Measurements from ENCODE around the gene GTF3A.

GTF3A gene

GRCh38 chr13:27440408-27440807, 16.0 kb downstream of the GTF3A start:
- Histone ChIP-seq H3K36me3 (ENCODE audit: control insufficient read depth in 1 of 2, insufficient read depth in 2 of 2, low read length in 2 of 2) (peaks cover 5 to 11% of the 10 kb centered on the region in 2 experiments), H2BK5ac (ENCODE audit: low read depth, low read length, poor library complexity) (no peak overlapping the region), H3K23ac (ENCODE audit: low read length) (no peak overlapping the region), H3K79me2 (ENCODE audit: control insufficient read depth, insufficient read depth, low read length, poor library complexity) (no peaks in the 10 kb centered on the region), H3K14ac (ENCODE audit: low read length) (no peak overlapping the region), H2AK5ac (ENCODE audit: low read length) (no peak overlapping the region), H2BK120ac (ENCODE audit: insufficient read depth, low read length, poor library complexity) (no peak overlapping the region), H3K4ac (ENCODE audit: low read depth, low read length) (no peak overlapping the region), H3K4me1 (ENCODE audit: control insufficient read depth in 1 of 2, insufficient read depth in 2 of 2, low read length in 2 of 2) (no peaks in the 10 kb centered on the region), H2BK12ac (ENCODE audit: low read length) (no peak overlapping the region), H4K91ac (ENCODE audit: low read depth, low read length) (no peak overlapping the region), H3K18ac (ENCODE audit: low read length) (no peak overlapping the region), H2AFZ (ENCODE audit: insufficient read depth, low read length, poor library complexity) (no peak overlapping the region), H3K27ac (ENCODE audit: low read depth, low read length) (no peak overlapping the region), H3K27me3 (ENCODE audit: insufficient read depth, low read length) (no peaks in the 10 kb centered on the region), H3K4me3 (ENCODE audit: low read depth, low read length) (no peak overlapping the region), H4K12ac (ENCODE audit: low read depth, low read length) (no peak overlapping the region), H3K9ac (ENCODE audit: low read length) (no peak overlapping the region), H3K4me2 (ENCODE audit: low read length) (no peak overlapping the region), H3K79me1 (ENCODE audit: low read length) (no peaks in the 10 kb centered on the region), H3K9me3 (ENCODE audit: insufficient read depth, low read depth, low read length) (no peaks in the 10 kb centered on the region), H4K8ac (ENCODE audit: low read depth, low read length) (no peak overlapping the region)
- no peak for DNase-seq
- WGBS (ENCODE audit: extremely low coverage, insufficient coverage, insufficient read length): no CpG with 5 or more reads among the region's 1 CpG

- Histone ChIP-seq H4K91ac (ENCODE audit: low read depth, low read length) (no peak overlapping the region), H4K12ac (ENCODE audit: low read depth, low read length) (no peak overlapping the region), H2BK5ac (ENCODE audit: low read depth, low read length, poor library complexity) (no peak overlapping the region), H2AK5ac (ENCODE audit: low read length) (no peak overlapping the region), H4K8ac (ENCODE audit: low read depth, low read length) (no peak overlapping the region), H2AFZ (ENCODE audit: insufficient read depth, low read length, poor library complexity) (no peak overlapping the region), H2BK120ac (ENCODE audit: insufficient read depth, low read length, poor library complexity) (no peak overlapping the region), H3K14ac (ENCODE audit: low read length) (no peak overlapping the region), H3K4ac (ENCODE audit: low read depth, low read length) (no peak overlapping the region), H3K36me3 (ENCODE audit: control insufficient read depth in 1 of 2, insufficient read depth in 2 of 2, low read length in 2 of 2) (peaks cover 2 to 7% of the 10 kb centered on the region in 2 experiments), H3K4me2 (ENCODE audit: low read length) (no peak overlapping the region), H3K27ac (ENCODE audit: low read depth, low read length) (no peak overlapping the region), H3K18ac (ENCODE audit: low read length) (no peak overlapping the region), H3K9ac (ENCODE audit: low read length) (no peak overlapping the region), H3K9me3 (ENCODE audit: insufficient read depth, low read depth, low read length) (no peaks in the 10 kb centered on the region), H3K79me1 (ENCODE audit: low read length) (no peaks in the 10 kb centered on the region), H3K4me1 (ENCODE audit: control insufficient read depth in 1 of 2, insufficient read depth in 2 of 2, low read length in 2 of 2) (no peaks in the 10 kb centered on the region), H3K23ac (ENCODE audit: low read length) (no peak overlapping the region), H3K27me3 (ENCODE audit: insufficient read depth, low read length) (no peaks in the 10 kb centered on the region), H3K79me2 (ENCODE audit: control insufficient read depth, insufficient read depth, low read length, poor library complexity) (no peaks in the 10 kb centered on the region), H2BK12ac (ENCODE audit: low read length) (no peak overlapping the region), H3K4me3 (ENCODE audit: low read depth, low read length) (no peak overlapping the region)
- no CpG with 5 or more reads among the region's 15 CpGs for WGBS (ENCODE audit: extremely low coverage, insufficient coverage, insufficient read length)
- peak in 1 of 2 donors; percentile 41 for DNase-seq
These were observed 17.7 kb downstream of the GTF3A start for GRCh38 chr13:27442071-27442647.

- Histone ChIP-seq H3K4me2 (ENCODE audit: low read length) (no peak overlapping the region), H4K12ac (ENCODE audit: low read depth, low read length) (no peak overlapping the region)
These were observed 18.4 kb downstream of the GTF3A start for GRCh38 chr13:27442797-27443196.

GRCh38 chr13:27446986-27447583, 22.7 kb downstream of the GTF3A start:
- no peak overlapping the region for H2BK5ac ChIP-seq (ENCODE audit: low read depth, low read length, poor library complexity)
- H3K4me3 ChIP-seq (ENCODE audit: low read depth, low read length): no peak overlapping the region
- no CpG with 5 or more reads among the region's 7 CpGs for WGBS (ENCODE audit: extremely low coverage, insufficient coverage, insufficient read length)
- H2AFZ ChIP-seq (ENCODE audit: insufficient read depth, low read length, poor library complexity): no peak overlapping the region
- no peak overlapping the region for H3K4ac ChIP-seq (ENCODE audit: low read depth, low read length)
- H3K18ac ChIP-seq (ENCODE audit: low read length): no peak overlapping the region
- no peak overlapping the region for H3K14ac ChIP-seq (ENCODE audit: low read length)
- H2AK5ac ChIP-seq (ENCODE audit: low read length): no peak overlapping the region
- H4K91ac ChIP-seq (ENCODE audit: low read depth, low read length): no peak overlapping the region
- no peak overlapping the region for H3K27ac ChIP-seq (ENCODE audit: low read depth, low read length)
- peaks cover 12% of the 10 kb centered on the region for H3K79me1 ChIP-seq (ENCODE audit: low read length)
- H2BK120ac ChIP-seq (ENCODE audit: insufficient read depth, low read length, poor library complexity): no peak overlapping the region
- H3K9ac ChIP-seq (ENCODE audit: low read length): no peak overlapping the region
- H3K9me3 ChIP-seq (ENCODE audit: insufficient read depth, low read depth, low read length): no peaks in the 10 kb centered on the region
- H3K27me3 ChIP-seq (ENCODE audit: insufficient read depth, low read length): no peaks in the 10 kb centered on the region
- no peak for DNase-seq
- H4K12ac ChIP-seq (ENCODE audit: low read depth, low read length): no peak overlapping the region
- H3K4me2 ChIP-seq (ENCODE audit: low read length): no peak overlapping the region
- H3K36me3 ChIP-seq (ENCODE audit: control insufficient read depth in 1 of 2, insufficient read depth in 2 of 2, low read length in 2 of 2): peaks cover 0 to 2% of the 10 kb centered on the region in 2 experiments
- no peak overlapping the region for H3K23ac ChIP-seq (ENCODE audit: low read length)
- H3K79me2 ChIP-seq (ENCODE audit: control insufficient read depth, insufficient read depth, low read length, poor library complexity): peaks cover 4% of the 10 kb centered on the region
- peaks cover 0 to 5% of the 10 kb centered on the region in 2 experiments for H3K4me1 ChIP-seq (ENCODE audit: control insufficient read depth in 1 of 2, insufficient read depth in 2 of 2, low read length in 2 of 2)
- H4K8ac ChIP-seq (ENCODE audit: low read depth, low read length): no peak overlapping the region
- no peak overlapping the region for H2BK12ac ChIP-seq (ENCODE audit: low read length)

More at GRCh38 chr13:27442797-27443196, 18.4 kb downstream of the GTF3A start:
- Histone ChIP-seq H2BK120ac (ENCODE audit: insufficient read depth, low read length, poor library complexity) (no peak overlapping the region), H3K4me3 (ENCODE audit: low read depth, low read length) (no peak overlapping the region), H3K9me3 (ENCODE audit: insufficient read depth, low read depth, low read length) (no peaks in the 10 kb centered on the region), H2AFZ (ENCODE audit: insufficient read depth, low read length, poor library complexity) (no peak overlapping the region), H3K27me3 (ENCODE audit: insufficient read depth, low read length) (no peaks in the 10 kb centered on the region), H2BK12ac (ENCODE audit: low read length) (no peak overlapping the region), H3K4ac (ENCODE audit: low read depth, low read length) (no peak overlapping the region), H3K79me1 (ENCODE audit: low read length) (no peaks in the 10 kb centered on the region), H3K23ac (ENCODE audit: low read length) (no peak overlapping the region), H3K27ac (ENCODE audit: low read depth, low read length) (no peak overlapping the region), H4K8ac (ENCODE audit: low read depth, low read length) (no peak overlapping the region), H3K14ac (ENCODE audit: low read length) (no peak overlapping the region), H2AK5ac (ENCODE audit: low read length) (no peak overlapping the region), H2BK5ac (ENCODE audit: low read depth, low read length, poor library complexity) (no peak overlapping the region), H3K18ac (ENCODE audit: low read length) (no peak overlapping the region), H3K36me3 (ENCODE audit: control insufficient read depth in 1 of 2, insufficient read depth in 2 of 2, low read length in 2 of 2) (peaks cover 2 to 7% of the 10 kb centered on the region in 2 experiments), H4K91ac (ENCODE audit: low read depth, low read length) (no peak overlapping the region), H3K9ac (ENCODE audit: low read length) (no peak overlapping the region), H3K79me2 (ENCODE audit: control insufficient read depth, insufficient read depth, low read length, poor library complexity) (no peaks in the 10 kb centered on the region), H3K4me1 (ENCODE audit: control insufficient read depth in 1 of 2, insufficient read depth in 2 of 2, low read length in 2 of 2) (no peaks in the 10 kb centered on the region)
- no CpG with 5 or more reads among the region's 7 CpGs for WGBS (ENCODE audit: extremely low coverage, insufficient coverage, insufficient read length)
- DNase-seq: no peak

Data from trophoblast cell (in vitro differentiated cells and primary cell).